ENCODE results near the gene ANGPTL7.

The ANGPTL7 gene

GRCh38 chr1:11147197-11147770 is 41.9 kb upstream of the ANGPTL7 start:
- DNase-seq (ENCODE audit: low read depth), result no peak
- no peak for TF ChIP-seq CTCF (conservative IDR thresholded peaks at IDR 0.05; ENCODE audit: low read length)
- H3K4me3 ChIP-seq (ENCODE audit: low read length), result no peak overlapping the region

- no peak overlapping the region for H3K4me3 ChIP-seq (ENCODE audit: low read length)
- TF ChIP-seq CTCF (conservative IDR thresholded peaks at IDR 0.05; ENCODE audit: low read length), result no peak
- no peak for DNase-seq (ENCODE audit: low read depth)
Measured at GRCh38 chr1:11150326-11150725, 38.8 kb upstream of the ANGPTL7 start.

GRCh38 chr1:11151114-11151513 is 38.0 kb upstream of the ANGPTL7 start:
- DNase-seq (ENCODE audit: low read depth), result no peak
- no peak overlapping the region for H3K4me3 ChIP-seq (ENCODE audit: low read length)
- no peak for TF ChIP-seq CTCF (conservative IDR thresholded peaks at IDR 0.05; ENCODE audit: low read length)

GRCh38 chr1:11151826-11152612 is 37.1 kb upstream of the ANGPTL7 start:
- H3K4me3 ChIP-seq (ENCODE audit: low read length), result no peak overlapping the region
- DNase-seq (ENCODE audit: low read depth), result no peak
- TF ChIP-seq CTCF (conservative IDR thresholded peaks at IDR 0.05; ENCODE audit: low read length), result no peak

- no peak for TF ChIP-seq CTCF (conservative IDR thresholded peaks at IDR 0.05; ENCODE audit: low read length)
- no peak overlapping the region for H3K4me3 ChIP-seq (ENCODE audit: low read length)
- DNase-seq (ENCODE audit: low read depth), result no peak
Measured at GRCh38 chr1:11152755-11153154, 36.4 kb upstream of the ANGPTL7 start.

- no peak overlapping the region for H3K4me3 ChIP-seq (ENCODE audit: low read length)
- no peak for TF ChIP-seq CTCF (conservative IDR thresholded peaks at IDR 0.05; ENCODE audit: low read length)
- DNase-seq (ENCODE audit: low read depth), result no peak
Measured at GRCh38 chr1:11153184-11153583, 36.0 kb upstream of the ANGPTL7 start.

- TF ChIP-seq CTCF (conservative IDR thresholded peaks at IDR 0.05; ENCODE audit: low read length), result no peak
- H3K4me3 ChIP-seq (ENCODE audit: low read length), result no peak overlapping the region
- no peak for DNase-seq (ENCODE audit: low read depth)
Measured at GRCh38 chr1:11156441-11156840, 32.7 kb upstream of the ANGPTL7 start.

All from AG10803 (cell line).